GM10248 (cell line): ENCODE data around the gene SEMA4F.
A peak's percentile ranks its signal among the peaks of the same experiment; 100 is the strongest.

Experiments used
- CTCF ChIA-PET: fragments of 300-600 bp; sonication (Branson Sonifier 250); formaldehyde crosslinking; extraction: SDS; loops from one replicate; lab custom pipeline; 2021; ENCODE audit warnings: antibody characterized with exemption; lab: Yijun Ruan, JAX
- POLR2A ChIA-PET: fragments of 350-650 bp; sonication (Branson Sonifier 250); formaldehyde crosslinking; extraction: SDS; loops from one replicate; lab custom pipeline; 2020; ENCODE audit warnings: antibody characterized with exemption; lab: Yijun Ruan, JAX
- DNase-seq: peaks from one replicate; pipeline ENCODE4 v3.0.0; 2012; ENCODE audit errors: extremely low spot score
- CTCF ChIP-seq: IDR thresholded peaks from 2 replicates; pipeline ENCODE4 v1.5.1; 2012; ENCODE audit warnings: mild to moderate bottlenecking, low read depth; ENCODE audit errors: extremely low read depth, missing control alignments, control extremely low read depth

Gene SEMA4F

GRCh38 chr2:74688881-74689280 lies 34.8 kb downstream of the SEMA4F start:
- DNase-seq = no peak
- ChIA-PET POLR2A (no interaction called here), CTCF (interaction anchor here (1.3 to 3.3 kb wide), 6 partner anchors 10 to 187 kb away, joined by 3 to 24 read pairs (median 6); no protein-coding TSS in a partner anchor)
- TF ChIP-seq CTCF = no peak

- no peak for TF ChIP-seq CTCF
- CTCF ChIA-PET = interaction anchor here (1.3 to 3.3 kb wide), 4 partner anchors 11 to 186 kb away, joined by 3 to 24 read pairs (median 7); no protein-coding TSS in a partner anchor
- POLR2A ChIA-PET = no interaction called here
- DNase-seq = no peak
Observed at GRCh38 chr2:74689671-74690070, 35.6 kb downstream of the SEMA4F start.

GRCh38 chr2:74690571-74690970 lies 36.5 kb downstream of the SEMA4F start:
- TF ChIP-seq CTCF = peak; percentile 75
- CTCF ChIA-PET = interaction anchor here (0.6 to 2.9 kb wide), 19 partner anchors 9 to 938 kb away, joined by 3 to 25 read pairs (median 5); no protein-coding TSS in a partner anchor
- POLR2A ChIA-PET = no interaction called here
- peak; percentile 68 for DNase-seq

GRCh38 chr2:74691929-74692328 lies 37.9 kb downstream of the SEMA4F start:
- DNase-seq = no peak
- no peak for TF ChIP-seq CTCF
- CTCF ChIA-PET = interaction anchor here (1.0 to 2.9 kb wide), 10 partner anchors 7 to 917 kb away, joined by 3 to 25 read pairs (median 10); no protein-coding TSS in a partner anchor
- POLR2A ChIA-PET = no interaction called here

- TF ChIP-seq CTCF = no peak
- DNase-seq = no peak
- ChIA-PET POLR2A (no interaction called here), CTCF (interaction anchor here (1.0 to 2.7 kb wide), 3 partner anchors 10 to 21 kb away, joined by 4 to 12 read pairs (median 5); no protein-coding TSS in a partner anchor)
Observed at GRCh38 chr2:74693213-74693612, 39.2 kb downstream of the SEMA4F start.

GRCh38 chr2:74693668-74694067 lies 39.6 kb downstream of the SEMA4F start:
- ChIA-PET CTCF (interaction anchor here (1.8 to 2.2 kb wide), 3 partner anchors 12 to 183 kb away, joined by 5 to 9 read pairs (median 7); no protein-coding TSS in a partner anchor), POLR2A (no interaction called here)
- no peak for TF ChIP-seq CTCF
- no peak for DNase-seq
